GM12872 (cell line): Measurements from ENCODE around the gene ATP6AP1.

Source experiments
- TF ChIP-seq, protein P1 (sequence below): IDR thresholded peaks from 3 replicates; pipeline ENCODE4 v1.5.1; 2011; ENCODE audit warnings: low read depth, mild to moderate bottlenecking, low read length, moderate library complexity; ENCODE audit not compliant: insufficient read depth

ATP6AP1 gene

DNA sequence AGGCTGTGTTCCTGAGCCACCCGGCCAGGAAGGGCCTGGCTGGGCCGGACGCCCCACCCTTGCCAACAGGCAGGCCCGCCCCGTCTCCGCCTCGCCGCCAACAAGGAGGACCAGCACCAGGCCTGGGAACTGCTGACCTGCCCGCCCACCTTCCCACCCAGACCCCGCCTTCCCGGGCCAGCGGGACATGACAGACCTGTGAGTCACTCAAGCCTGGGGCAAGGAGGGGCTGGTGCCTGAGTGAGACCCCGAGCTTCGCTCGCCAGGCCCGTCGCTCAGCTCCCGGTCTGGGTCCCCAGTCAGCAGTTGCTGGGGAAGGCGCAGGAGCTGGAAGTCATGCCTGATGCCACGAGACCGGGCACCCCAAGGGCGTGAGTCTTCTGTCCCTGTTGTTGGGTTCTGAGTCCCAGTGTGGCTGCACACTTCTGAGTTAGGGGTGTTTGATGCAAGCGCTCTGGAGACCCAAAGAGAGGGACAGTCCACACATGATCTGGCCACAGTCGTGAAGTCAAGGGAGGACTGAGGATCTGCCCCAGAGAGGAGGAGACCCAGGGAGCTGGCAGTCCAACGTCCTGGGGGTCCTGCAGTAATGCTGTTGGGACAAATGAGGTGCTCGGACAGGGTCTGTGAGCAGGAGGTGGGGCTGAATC lies 19.1 kb upstream of the ATP6AP1 start, which contains the start of gene DNASE1L1:
DNASE1L1 (minus strand) TSS at position 33 of the 650 bp plus-strand sequence. CDS start 3,686 bp downstream, outside the sequence.
- TF ChIP-seq, protein P1, sequence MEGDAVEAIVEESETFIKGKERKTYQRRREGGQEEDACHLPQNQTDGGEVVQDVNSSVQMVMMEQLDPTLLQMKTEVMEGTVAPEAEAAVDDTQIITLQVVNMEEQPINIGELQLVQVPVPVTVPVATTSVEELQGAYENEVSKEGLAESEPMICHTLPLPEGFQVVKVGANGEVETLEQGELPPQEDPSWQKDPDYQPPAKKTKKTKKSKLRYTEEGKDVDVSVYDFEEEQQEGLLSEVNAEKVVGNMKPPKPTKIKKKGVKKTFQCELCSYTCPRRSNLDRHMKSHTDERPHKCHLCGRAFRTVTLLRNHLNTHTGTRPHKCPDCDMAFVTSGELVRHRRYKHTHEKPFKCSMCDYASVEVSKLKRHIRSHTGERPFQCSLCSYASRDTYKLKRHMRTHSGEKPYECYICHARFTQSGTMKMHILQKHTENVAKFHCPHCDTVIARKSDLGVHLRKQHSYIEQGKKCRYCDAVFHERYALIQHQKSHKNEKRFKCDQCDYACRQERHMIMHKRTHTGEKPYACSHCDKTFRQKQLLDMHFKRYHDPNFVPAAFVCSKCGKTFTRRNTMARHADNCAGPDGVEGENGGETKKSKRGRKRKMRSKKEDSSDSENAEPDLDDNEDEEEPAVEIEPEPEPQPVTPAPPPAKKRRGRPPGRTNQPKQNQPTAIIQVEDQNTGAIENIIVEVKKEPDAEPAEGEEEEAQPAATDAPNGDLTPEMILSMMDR = no peak

DNA sequence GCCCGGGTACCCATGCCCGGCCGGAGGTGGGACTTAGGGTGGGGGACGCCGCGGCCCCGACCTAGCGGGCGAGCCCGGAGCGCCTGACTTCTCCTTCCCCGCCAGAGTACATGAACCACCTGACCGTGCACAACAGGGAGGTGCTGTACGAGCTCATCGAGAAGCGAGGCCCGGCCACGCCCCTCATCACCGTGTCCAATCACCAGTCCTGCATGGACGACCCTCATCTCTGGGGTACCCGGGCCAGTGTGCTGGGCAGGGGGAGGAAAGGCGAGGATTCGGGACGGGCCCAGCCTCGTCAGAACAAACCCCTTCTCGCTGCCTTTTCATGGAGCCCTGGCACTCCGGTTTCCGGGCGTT lies 16.5 kb upstream of the ATP6AP1 start:
- TF ChIP-seq, protein P1 = no peak

DNA sequence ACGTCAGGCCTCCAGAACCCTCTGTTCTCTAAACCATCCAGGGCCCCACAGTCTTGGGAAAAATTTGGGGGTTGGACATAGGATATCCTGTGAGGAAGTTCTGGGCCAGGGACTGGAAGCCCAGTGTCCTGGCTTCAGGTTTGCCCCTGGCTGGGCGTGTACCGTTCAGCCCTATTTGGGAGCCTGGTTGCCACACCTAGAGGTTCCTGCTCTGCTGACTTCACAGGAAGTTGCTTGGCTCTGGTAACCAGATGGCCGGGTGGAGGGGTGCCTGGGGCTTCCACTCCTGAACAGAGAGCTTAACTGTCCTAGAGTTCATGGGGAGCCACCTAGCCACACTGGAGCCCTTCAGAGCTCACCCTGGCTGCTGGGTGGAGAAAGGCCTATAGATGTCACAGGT lies 16.0 kb upstream of the ATP6AP1 start:
- TF ChIP-seq, protein P1 = no peak

DNA sequence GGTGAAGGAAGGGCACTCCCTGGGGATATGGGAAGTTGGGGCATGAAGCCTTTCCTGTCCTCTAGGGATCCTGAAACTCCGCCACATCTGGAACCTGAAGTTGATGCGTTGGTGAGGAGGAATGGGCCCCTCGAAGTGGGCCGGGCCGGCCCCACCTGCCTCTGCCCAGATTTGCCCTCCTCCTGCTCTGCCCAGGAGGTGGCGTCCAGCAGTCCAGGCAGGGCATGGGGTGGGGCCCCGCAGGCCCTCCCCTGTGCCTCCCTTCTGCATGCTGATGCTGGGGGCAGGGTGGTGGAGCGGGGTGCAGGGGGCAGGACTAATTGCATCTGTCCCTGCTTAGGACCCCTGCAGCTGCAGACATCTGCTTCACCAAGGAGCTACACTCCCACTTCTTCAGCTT lies 15.3 kb upstream of the ATP6AP1 start:
- TF ChIP-seq, protein P1 = no peak

DNA sequence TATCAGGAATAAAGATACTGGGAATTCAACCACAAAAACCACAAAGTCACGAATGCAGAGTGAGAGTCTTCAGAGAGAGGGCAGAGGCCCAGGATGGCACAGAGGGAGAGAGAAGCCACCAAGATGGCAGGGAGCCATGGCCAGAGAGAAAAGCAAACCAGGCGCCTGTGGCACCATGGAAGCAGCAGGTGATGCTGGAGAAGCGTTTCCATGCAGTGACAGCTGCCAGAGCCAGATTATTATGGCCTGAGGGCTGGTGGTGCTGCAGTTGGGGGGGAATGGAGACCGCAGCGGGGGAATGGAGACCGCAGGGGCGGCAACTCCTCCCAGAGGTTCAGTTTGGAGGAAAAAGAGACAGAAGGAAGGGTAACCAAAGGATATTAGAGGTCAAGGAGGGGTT lies 11.3 kb upstream of the ATP6AP1 start:
- TF ChIP-seq, protein P1 = no peak

DNA sequence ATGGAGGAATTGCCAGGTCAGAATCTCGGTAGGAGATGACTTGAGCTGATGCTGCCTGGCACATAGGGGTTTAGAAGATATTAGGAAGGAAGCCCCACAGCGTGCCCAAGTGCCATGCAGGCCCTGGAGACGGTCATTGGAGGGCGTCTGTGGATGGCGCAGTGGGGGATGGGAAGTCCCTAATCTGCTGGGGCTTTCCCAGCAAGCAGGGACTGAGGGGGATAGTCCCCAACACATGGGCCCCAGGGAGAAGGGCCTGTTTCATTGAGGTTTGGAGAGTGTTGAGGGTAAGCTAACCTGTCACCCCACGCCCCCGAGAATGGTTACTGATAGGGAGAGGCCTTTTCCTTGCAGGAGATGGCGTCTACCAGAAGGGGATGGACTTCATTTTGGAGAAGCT lies 9.3 kb upstream of the ATP6AP1 start:
- TF ChIP-seq, protein P1 = no peak

DNA sequence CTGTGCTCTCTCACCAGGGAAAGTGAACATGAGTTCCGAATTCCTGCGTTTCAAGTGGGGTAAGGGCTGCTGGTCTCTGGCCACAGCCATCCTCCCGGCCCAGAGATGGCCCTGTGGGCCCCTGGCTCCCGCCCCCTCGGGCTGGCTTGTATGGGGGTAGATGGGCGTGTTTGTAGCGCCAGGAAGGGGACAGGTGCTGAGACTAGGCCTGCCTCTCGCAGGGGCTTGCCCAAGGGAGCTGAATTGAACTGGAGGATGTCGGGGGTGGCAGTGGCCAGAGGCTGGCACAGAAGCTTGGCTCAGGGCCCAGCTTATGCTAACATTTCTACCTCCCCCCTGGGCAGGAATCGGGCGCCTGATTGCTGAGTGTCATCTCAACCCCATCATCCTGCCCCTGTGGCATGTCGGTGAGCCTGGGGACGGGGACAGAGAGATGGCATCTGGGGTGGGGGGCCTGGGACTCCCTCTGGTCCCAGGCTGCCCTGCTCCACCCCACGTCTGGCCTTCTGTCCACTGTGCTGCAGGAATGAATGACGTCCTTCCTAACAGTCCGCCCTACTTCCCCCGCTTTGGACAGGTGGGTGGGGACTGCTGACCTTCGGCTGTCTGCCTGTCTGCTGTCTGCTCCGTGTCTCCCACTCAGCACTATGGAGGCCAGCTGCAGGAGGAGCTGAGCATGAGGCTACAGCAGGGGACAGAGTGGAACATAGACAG lies 8.6 kb upstream of the ATP6AP1 start:
- TF ChIP-seq, protein P1 = no peak
